ENCODE measurements around the gene BPI. TPM values are rescaled to one million over a fixed set of nuclear protein-coding genes. Genes with fewer than 3 reads are reported as not detected.
"Not testable (repeated sequence)": the region's sequence is repeated elsewhere in the genome, so short reads cannot be mapped to it uniquely, and the experiment has no call there.

Gene BPI
- total RNA-seq, 1 experiment from 2014 or later, result not detected

DNA sequence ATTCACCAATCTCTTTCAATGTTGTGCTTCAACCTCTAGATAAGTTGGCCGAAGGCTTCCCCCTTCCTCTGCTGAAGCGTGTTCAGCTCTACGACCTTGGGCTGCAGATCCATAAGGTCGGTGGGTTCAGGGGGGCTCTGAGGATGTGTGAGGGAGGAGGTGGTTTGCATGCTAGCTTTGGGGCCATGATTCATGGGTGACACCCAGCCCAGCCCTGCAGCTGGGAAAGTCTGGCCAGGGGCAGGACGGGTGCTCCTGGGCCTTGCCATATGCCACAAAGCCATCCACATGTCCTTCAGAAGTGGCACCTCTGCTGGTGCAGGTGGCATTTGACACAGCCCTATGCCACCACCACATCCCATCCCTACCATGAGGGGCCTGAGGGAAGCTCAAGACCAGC lies 69.9 kb downstream of the BPI start:
- intact Hi-C loops (cut with micrococcal nuclease; ENCODE audit: unreplicated experiment), result loop anchor here (1.0 to 2.0 kb wide), 2 partner anchors 15 to 34 kb away; no protein-coding TSS in a partner anchor
- no peaks in the 10 kb centered on the region for H3K9me3 ChIP-seq
- H3K27me3 Mint-ChIP-seq (ENCODE audit: insufficient read depth, unreplicated experiment), result no peaks in the 10 kb centered on the region
- peaks cover 11% of the 10 kb centered on the region for H3K4me1 Mint-ChIP-seq (ENCODE audit: low read depth, unreplicated experiment)
- H3K4me3 Mint-ChIP-seq (ENCODE audit: unreplicated experiment), result no peak overlapping the region
- ChIA-PET POLR2A (interaction anchor here (0.6 to 1.0 kb wide), 3 partner anchors 61 to 410 kb away, joined by 3 read pairs; partner anchors contain the start of gene RALGAPB), CTCF (interaction anchor here (0.6 to 2.5 kb wide), 11 partner anchors 9 to 562 kb away, joined by 3 to 20 read pairs (median 3); no protein-coding TSS in a partner anchor)
- peaks cover 15% of the 10 kb centered on the region for H3K4me1 ChIP-seq
- no peaks in the 10 kb centered on the region for H3K27me3 ChIP-seq (replicated peaks; ENCODE audit: control insufficient read depth, insufficient read depth, low read length)
- TF ChIP-seq, protein P1, sequence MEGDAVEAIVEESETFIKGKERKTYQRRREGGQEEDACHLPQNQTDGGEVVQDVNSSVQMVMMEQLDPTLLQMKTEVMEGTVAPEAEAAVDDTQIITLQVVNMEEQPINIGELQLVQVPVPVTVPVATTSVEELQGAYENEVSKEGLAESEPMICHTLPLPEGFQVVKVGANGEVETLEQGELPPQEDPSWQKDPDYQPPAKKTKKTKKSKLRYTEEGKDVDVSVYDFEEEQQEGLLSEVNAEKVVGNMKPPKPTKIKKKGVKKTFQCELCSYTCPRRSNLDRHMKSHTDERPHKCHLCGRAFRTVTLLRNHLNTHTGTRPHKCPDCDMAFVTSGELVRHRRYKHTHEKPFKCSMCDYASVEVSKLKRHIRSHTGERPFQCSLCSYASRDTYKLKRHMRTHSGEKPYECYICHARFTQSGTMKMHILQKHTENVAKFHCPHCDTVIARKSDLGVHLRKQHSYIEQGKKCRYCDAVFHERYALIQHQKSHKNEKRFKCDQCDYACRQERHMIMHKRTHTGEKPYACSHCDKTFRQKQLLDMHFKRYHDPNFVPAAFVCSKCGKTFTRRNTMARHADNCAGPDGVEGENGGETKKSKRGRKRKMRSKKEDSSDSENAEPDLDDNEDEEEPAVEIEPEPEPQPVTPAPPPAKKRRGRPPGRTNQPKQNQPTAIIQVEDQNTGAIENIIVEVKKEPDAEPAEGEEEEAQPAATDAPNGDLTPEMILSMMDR (IDR thresholded peaks at IDR 0.05; ENCODE audit: insufficient read depth in 1 of 2, low read depth in 1 of 2, low read length in 1 of 2, severe bottlenecking in 1 of 2, unreplicated experiment in 1 of 2), result no peak
- no peaks in the 10 kb centered on the region for H3K9me3 Mint-ChIP-seq (ENCODE audit: unreplicated experiment)
- no peaks in the 10 kb centered on the region for H3K36me3 Mint-ChIP-seq (ENCODE audit: insufficient read depth, unreplicated experiment)
- no peak overlapping the region for H3K4me3 ChIP-seq (ENCODE audit: low read depth, low read length)
- DNase-seq, result peak in 1 of 2 experiments; percentile 33
- H3K36me3 ChIP-seq (ENCODE audit: control insufficient read depth, insufficient read depth, low read length), result no peaks in the 10 kb centered on the region
- no peak overlapping the region for H3K27ac Mint-ChIP-seq (ENCODE audit: unreplicated experiment)
- no TSS peak for BruUV-seq (replicated peaks)

DNA sequence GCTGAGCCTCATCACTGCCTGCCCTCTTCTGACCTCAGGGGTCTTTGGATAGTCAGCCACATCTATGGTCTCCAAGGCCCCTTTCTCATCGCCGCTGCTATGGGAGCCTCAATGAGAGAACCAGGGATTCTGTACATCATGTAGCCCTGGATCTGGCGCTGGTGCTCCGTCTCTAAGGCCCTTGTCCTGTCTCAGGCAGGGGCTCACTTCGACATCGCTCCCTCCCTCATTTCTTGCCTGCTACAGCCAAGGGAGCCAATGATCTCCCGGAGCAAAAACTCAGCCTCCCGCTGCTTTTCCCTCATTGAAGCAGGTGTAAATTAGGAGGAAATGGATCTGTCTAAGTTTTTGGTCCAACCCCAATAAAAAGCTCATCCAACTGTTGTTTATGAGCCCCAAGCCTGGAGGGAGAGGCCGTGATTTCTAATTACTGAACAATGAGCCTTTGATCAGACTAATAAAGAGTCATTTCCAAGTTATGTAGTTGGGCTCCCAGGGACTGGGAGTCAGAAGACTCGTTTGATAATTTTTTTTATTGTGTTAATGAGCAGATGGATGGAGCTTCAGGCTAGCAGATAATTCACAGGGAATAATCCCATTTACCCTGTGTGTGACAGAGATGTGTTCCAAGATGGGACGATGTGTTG lies 73.2 kb downstream of the BPI start:
- intact Hi-C loops (cut with micrococcal nuclease; ENCODE audit: unreplicated experiment), result no loop called here
- H3K4me3 ChIP-seq (ENCODE audit: low read depth, low read length), result no peak overlapping the region
- DNase-seq, result peak in 1 of 2 experiments; percentile 32
- no TSS peak for BruUV-seq (replicated peaks)
- H3K4me3 Mint-ChIP-seq (ENCODE audit: unreplicated experiment), result no peak overlapping the region
- H3K27me3 ChIP-seq (replicated peaks; ENCODE audit: control insufficient read depth, insufficient read depth, low read length), result no peaks in the 10 kb centered on the region
- peaks cover 15% of the 10 kb centered on the region for H3K4me1 ChIP-seq
- H3K27ac Mint-ChIP-seq (ENCODE audit: unreplicated experiment), result no peak overlapping the region
- H3K9me3 ChIP-seq, result 0 out of 2 replicates have a peak, but pooled peaks cover 3% of the 10 kb centered on the region
- H3K4me1 Mint-ChIP-seq (ENCODE audit: low read depth, unreplicated experiment), result peaks cover 11% of the 10 kb centered on the region
- H3K9me3 Mint-ChIP-seq (ENCODE audit: unreplicated experiment), result no peaks in the 10 kb centered on the region
- TF ChIP-seq, protein P1 (IDR thresholded peaks at IDR 0.05; ENCODE audit: insufficient read depth in 1 of 2, low read depth in 1 of 2, low read length in 1 of 2, severe bottlenecking in 1 of 2, unreplicated experiment in 1 of 2), result no peak
- CTCF ChIA-PET, result interaction anchor here (1.3 to 1.5 kb wide), 2 partner anchors 10 to 31 kb away, joined by 3 to 4 read pairs; no protein-coding TSS in a partner anchor
- POLR2A ChIA-PET, result no interaction called here
- no peaks in the 10 kb centered on the region for H3K36me3 ChIP-seq (ENCODE audit: control insufficient read depth, insufficient read depth, low read length)
- H3K36me3 Mint-ChIP-seq (ENCODE audit: insufficient read depth, unreplicated experiment), result no peaks in the 10 kb centered on the region
- no peaks in the 10 kb centered on the region for H3K27me3 Mint-ChIP-seq (ENCODE audit: insufficient read depth, unreplicated experiment)

DNA sequence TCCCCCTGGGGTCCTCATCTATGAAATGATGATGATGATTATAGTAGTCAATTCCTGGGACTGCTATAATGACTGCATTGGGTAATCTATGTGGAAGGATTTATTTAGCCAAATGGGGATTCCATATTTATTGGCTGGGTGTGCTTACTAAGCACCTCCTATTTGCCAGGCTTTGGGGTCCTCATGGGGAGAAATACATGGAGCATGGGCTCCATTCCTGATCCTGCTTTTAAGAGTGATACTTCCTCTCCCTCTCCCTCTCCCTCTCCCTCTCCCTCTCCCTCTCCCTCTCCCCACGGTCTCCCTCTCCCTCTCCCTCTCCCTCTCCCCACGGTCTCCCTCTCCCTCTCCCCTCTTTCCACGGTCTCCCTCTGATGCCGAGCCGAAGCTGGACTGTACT lies 73.9 kb downstream of the BPI start:
- H3K9me3 Mint-ChIP-seq (ENCODE audit: unreplicated experiment); H3K27me3 ChIP-seq (replicated peaks; ENCODE audit: control insufficient read depth, insufficient read depth, low read length); H3K27ac Mint-ChIP-seq (ENCODE audit: unreplicated experiment); POLR2A ChIA-PET; intact Hi-C loops (cut with micrococcal nuclease; ENCODE audit: unreplicated experiment); H3K9me3 ChIP-seq; DNase-seq; H3K4me3 Mint-ChIP-seq (ENCODE audit: unreplicated experiment); H3K27me3 Mint-ChIP-seq (ENCODE audit: insufficient read depth, unreplicated experiment); H3K36me3 Mint-ChIP-seq (ENCODE audit: insufficient read depth, unreplicated experiment); H3K4me3 ChIP-seq (ENCODE audit: low read depth, low read length); BruUV-seq (replicated peaks); H3K36me3 ChIP-seq (ENCODE audit: control insufficient read depth, insufficient read depth, low read length); CTCF ChIA-PET; H3K4me1 Mint-ChIP-seq (ENCODE audit: low read depth, unreplicated experiment): not testable (repeated sequence)
- peaks cover 13% of the 10 kb centered on the region for H3K4me1 ChIP-seq
